H1 (cell line): Measurements from ENCODE around the gene SERINC5. TPM values are rescaled to one million over a fixed set of nuclear protein-coding genes. Genes with fewer than 3 reads are reported as not detected.

Source experiments
- CTCF ChIA-PET: fragments of 300-600 bp; sonication (Branson Sonifier 250); formaldehyde crosslinking; loops from one replicate; lab custom pipeline; 2021; ENCODE audit not compliant: partially characterized antibody; lab: Charles Lee
- POLR2A ChIA-PET: fragments of 300-600 bp; sonication (Branson Sonifier 250); formaldehyde crosslinking; loops from one replicate; lab custom pipeline; 2021; ENCODE audit warnings: inconsistent platforms; ENCODE audit not compliant: partially characterized antibody; lab: Charles Lee
- DNase-seq, 2 experiments: peaks; one replicate each; pipeline versions ENCODE4 v3.0.0 to v3.0.0-alpha.2; 2010 to 2022; ENCODE audit warnings: low spot score in 2 of 2, low read depth in 1 of 2, mixed read lengths in 1 of 2
- FAIRE-seq: peaks from 2 replicates; lab custom pipeline; 2011; peaks lifted over from hg19 to GRCh38; lab: Jason Lieb, UNC
- H2AFZ ChIP-seq: 2 replicates; pipeline ENCODE4 v1.8.1; 2012; ENCODE audit warnings: low read length, inconsistent platforms
- H2AK5ac ChIP-seq: 2 replicates; pipeline ENCODE4 v1.6.1; 2013; ENCODE audit warnings: low read depth, low read length
- H2BK120ac ChIP-seq: replicated peaks from 2 replicates; pipeline ENCODE3; 2013; ENCODE audit warnings: low read depth, low read length, inconsistent platforms
- H2BK12ac ChIP-seq: 2 replicates; pipeline ENCODE4 v1.6.1; 2013; ENCODE audit warnings: low read depth, low read length
- H2BK15ac ChIP-seq: 2 replicates; pipeline ENCODE4 v1.6.1; 2013; ENCODE audit warnings: low read length
- H2BK20ac ChIP-seq: 2 replicates; pipeline ENCODE4 v1.6.1; 2013; ENCODE audit warnings: low read length
- H2BK5ac ChIP-seq: 2 replicates; pipeline ENCODE4 v1.6.1; 2013; ENCODE audit warnings: low read depth, low read length
- H3K14ac ChIP-seq: 2 replicates; pipeline ENCODE4 v1.6.1; 2013; ENCODE audit warnings: inconsistent platforms; ENCODE audit not compliant: insufficient read length
- H3K18ac ChIP-seq: 2 replicates; pipeline ENCODE4 v1.6.1; 2013; ENCODE audit warnings: low read length; ENCODE audit errors: extremely low read depth
- H3K23ac ChIP-seq: 2 replicates; pipeline ENCODE4 v1.6.1; 2013; ENCODE audit warnings: inconsistent platforms; ENCODE audit not compliant: insufficient read length
- H3K23me2 ChIP-seq: 2 replicates; pipeline ENCODE4 v1.6.1; 2013; ENCODE audit warnings: low read depth, low read length
- H3K27ac ChIP-seq: 2 replicates; pipeline ENCODE4 v1.6.1; 2011; ENCODE audit warnings: low read depth, low read length, inconsistent platforms
- H3K27me3 ChIP-seq, 4 experiments: replicated peaks in 1 of 4; 1 replicate in 1 of 4; 2 replicates in 3 of 4; pipeline versions ENCODE4 v1.6.1 to v1.8.1; 2011 to 2013; ENCODE audit warnings: low read length in 3 of 4, mild to moderate bottlenecking in 3 of 4, inconsistent platforms in 2 of 4, mixed read lengths in 2 of 4, moderate library complexity in 1 of 4; ENCODE audit not compliant: control insufficient read depth in 3 of 4, insufficient read depth in 3 of 4; ENCODE audit errors: extremely low read depth in 1 of 4
- H3K36me3 ChIP-seq, 4 experiments: 2 replicates each; pipeline versions ENCODE4 v1.6.1 to v1.8.1; 2011 to 2013; ENCODE audit warnings: mild to moderate bottlenecking in 4 of 4, low read length in 3 of 4, moderate library complexity in 2 of 4, control low read depth in 1 of 4, inconsistent platforms in 1 of 4; ENCODE audit not compliant: insufficient read depth in 4 of 4, control insufficient read depth in 2 of 4
- H3K4ac ChIP-seq: replicated peaks from 2 replicates; pipeline ENCODE3; 2013; ENCODE audit warnings: low read length, low read depth, mixed read lengths, inconsistent platforms; ENCODE audit not compliant: insufficient read length
- H3K4me1 ChIP-seq, 4 experiments: replicated peaks in 1 of 4; 1 replicate in 1 of 4; 2 replicates in 3 of 4; pipeline versions ENCODE4 v1.6.1 to v1.8.1; 2011 to 2013; ENCODE audit warnings: low read length in 3 of 4, inconsistent platforms in 2 of 4, mixed read lengths in 1 of 4; ENCODE audit not compliant: insufficient read depth in 4 of 4, control insufficient read depth in 3 of 4
- H3K4me2 ChIP-seq, 2 experiments: 2 replicates each; pipeline versions ENCODE4 v1.6.1 to v1.8.1; 2011 to 2013; ENCODE audit warnings: low read depth in 2 of 2, low read length in 2 of 2, control low read depth in 1 of 2, inconsistent platforms in 1 of 2, mild to moderate bottlenecking in 1 of 2; ENCODE audit not compliant: insufficient read depth in 1 of 2
- H3K4me3 ChIP-seq, 4 experiments: fragments of 200-600, 300-600 bp in 1 of 4; sonication (generic), shearing (Covaris generic), sonication (Bioruptor Twin) in 1 of 4; 2 replicates each; pipeline versions ENCODE4 v1.5.1 to v1.8.1; 2011 to 2016; ENCODE audit warnings: low read length in 4 of 4, low read depth in 3 of 4, control low read depth in 2 of 4, inconsistent platforms in 2 of 4, mild to moderate bottlenecking in 2 of 4, mixed read lengths in 1 of 4, moderate library complexity in 1 of 4; ENCODE audit not compliant: insufficient read depth in 2 of 4; ENCODE audit errors: extremely low read depth in 1 of 4
- H3K56ac ChIP-seq: replicated peaks from 2 replicates; pipeline ENCODE3; 2013; ENCODE audit warnings: low read depth, mild to moderate bottlenecking, mixed read lengths, low read length, inconsistent platforms; ENCODE audit not compliant: insufficient read length
- H3K79me1 ChIP-seq: 2 replicates; pipeline ENCODE4 v1.6.1; 2013; ENCODE audit warnings: low read depth, low read length, control low read depth
- H3K79me2 ChIP-seq, 2 experiments: 2 replicates each; pipeline versions ENCODE4 v1.6.1 to v1.8.1; 2012 to 2013; ENCODE audit warnings: low read length in 2 of 2, mild to moderate bottlenecking in 2 of 2, inconsistent platforms in 1 of 2; ENCODE audit not compliant: insufficient read depth in 2 of 2, control insufficient read depth in 1 of 2
- H3K9ac ChIP-seq, 4 experiments: replicated peaks in 1 of 4; 1 replicate in 1 of 4; 2 replicates in 3 of 4; pipeline versions ENCODE4 v1.6.1 to v1.8.1; 2011 to 2013; ENCODE audit warnings: low read depth in 3 of 4, low read length in 3 of 4, control low read depth in 2 of 4, mild to moderate bottlenecking in 2 of 4, moderate library complexity in 2 of 4, inconsistent platforms in 1 of 4; ENCODE audit errors: extremely low read depth in 1 of 4
- H3K9me3 ChIP-seq, 2 experiments: 2 replicates each; pipeline versions ENCODE4 v1.6.1 to v1.8.1; 2012 to 2013; ENCODE audit warnings: mild to moderate bottlenecking in 2 of 2, moderate library complexity in 2 of 2, control low read depth in 1 of 2, inconsistent platforms in 1 of 2, low read depth in 1 of 2, low read length in 1 of 2, mixed read lengths in 1 of 2; ENCODE audit not compliant: insufficient read depth in 2 of 2
- H4K20me1 ChIP-seq, 2 experiments: replicated peaks in 1 of 2; 2 replicates each; pipeline versions ENCODE3 to v1.8.1; 2011 to 2013; ENCODE audit warnings: inconsistent platforms in 2 of 2, low read length in 2 of 2, mild to moderate bottlenecking in 1 of 2; ENCODE audit not compliant: insufficient read depth in 2 of 2, control insufficient read depth in 1 of 2
- H4K5ac ChIP-seq: 2 replicates; pipeline ENCODE4 v1.6.1; 2013; ENCODE audit warnings: low read length, low read depth, mixed read lengths, inconsistent platforms; ENCODE audit not compliant: insufficient read length
- H4K8ac ChIP-seq: 2 replicates; pipeline ENCODE4 v1.8.0; 2013; ENCODE audit warnings: mild to moderate bottlenecking, moderate library complexity, low read length, inconsistent platforms; ENCODE audit not compliant: insufficient read depth; ENCODE audit errors: extremely low read depth
- H4K91ac ChIP-seq: replicated peaks from 2 replicates; pipeline ENCODE3; 2013; ENCODE audit warnings: low read length, mixed read lengths, inconsistent platforms; ENCODE audit not compliant: insufficient read length
- CBX5 ChIP-seq: fragments of 300-800, 300-1000 bp; sonication (generic); IDR thresholded peaks from 2 replicates; pipeline ENCODE4 v1.7.1; 2016; ENCODE audit warnings: antibody characterized with exemption, low read length, low read depth
- RNF2 ChIP-seq: fragments of 200-900, 300-1000 bp; sonication (generic); IDR thresholded peaks from 2 replicates; pipeline ENCODE4 v1.7.1; 2016; ENCODE audit warnings: borderline replicate concordance, low read depth, mild to moderate bottlenecking, antibody characterized with exemption, low read length; ENCODE audit not compliant: poor library complexity, severe bottlenecking; ENCODE audit errors: missing control alignments
- WGBS, 2 experiments: shearing (Covaris generic) in 1 of 2; methylation state at CpG; one replicate each; pipeline versions ENCODE4 v1.1.6 to v1.1.7; 2013 to 2015; ENCODE audit warnings: low lambda C conversion rate in 2 of 2, mixed read lengths in 2 of 2, inconsistent platforms in 1 of 2, low coverage in 1 of 2, missing lambda C conversion rate in 1 of 2; ENCODE audit not compliant: insufficient replicate concordance in 2 of 2, insufficient coverage in 1 of 2, insufficient read length in 1 of 2; ENCODE audit errors: extremely low coverage in 1 of 2, missing lambda C conversion rate in 1 of 2; 5-methylcytosine and 5-hydroxymethylcytosine counted together
- polyA plus RNA-seq, 7 experiments: library from polyadenylated mRNA; depleted of rRNA in 3 of 7; stranded (reverse) in 5 of 7; unstranded in 2 of 7; fragments of >200 nt in 5 of 7; fragments of 200-250 nt in 2 of 7; gene quantifications; 1 replicate in 5 of 7; 2 replicates in 1 of 7; 4 replicates in 1 of 7; pipeline versions ENCODE4 v1.2.1 to v1.2.3, GENCODE V29; 2011 to 2013; ENCODE audit warnings: missing spikeins in 2 of 7, mixed read lengths in 2 of 7
- total RNA-seq: library from RNA; stranded (reverse); fragmentation: NEBNext Ultra II Directional; extraction: Animal tissue kit (Norgen Biotek cat#: 25700); gene quantifications from 2 replicates; pipeline ENCODE4 v1.2.1, GENCODE V29; 2021

Gene SERINC5
- total and polyA plus RNA-seq, 2 of the 8 experiments (the other 6 are each of a cell fraction or from before 2014, with no cell fraction given): 32.2 to 149 TPM

DNA sequence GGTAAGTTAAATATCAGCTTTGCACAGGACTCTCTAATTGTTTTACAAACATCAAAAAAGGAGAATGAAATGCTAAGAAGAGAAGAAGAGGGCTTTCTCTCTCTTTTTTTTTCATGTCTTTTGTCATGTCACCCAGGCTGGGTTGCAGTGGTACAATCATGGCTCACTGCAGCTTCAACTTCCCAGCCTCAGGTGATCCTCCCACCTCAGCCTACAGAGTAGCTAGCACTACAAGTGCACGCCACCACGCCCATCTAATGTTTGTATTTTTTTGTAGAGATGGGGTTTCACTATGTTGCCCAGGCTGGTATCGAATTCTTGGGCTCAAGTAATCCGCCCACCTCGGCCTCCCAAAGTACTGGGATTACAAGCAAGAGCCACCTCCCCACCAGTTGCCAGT, 18.6 kb downstream of the SERINC5 start:
- 98% methylated on average over 5 of the region's 5 CpGs; no CpG with 5 or more reads in 1 of the 2 experiments for WGBS, 2 experiments
- TF ChIP-seq RNF2: no peak
- TF ChIP-seq CBX5: no peak

More for the DNA sequence above, 18.6 kb downstream of the SERINC5 start:
- H4K91ac ChIP-seq: no peak overlapping the region
- H4K20me1 ChIP-seq: peaks cover 2 to 8% of the 10 kb centered on the region in 2 experiments
- no peak overlapping the region for H2BK15ac ChIP-seq
- ChIA-PET POLR2A (interaction anchor here (1.0 to 1.2 kb wide), 3 partner anchors 15 to 71 kb away, joined by 3 read pairs; no protein-coding TSS in a partner anchor), CTCF (interaction anchor here (0.7 kb wide), 1 partner anchor 142 kb away, joined by 4 read pairs; no protein-coding TSS in a partner anchor)
- peaks cover 2% of the 10 kb centered on the region; the same call in 1 of the 2 replicates for H3K79me1 ChIP-seq
- H3K4me1 ChIP-seq: peaks cover 2 to 21% (median 6%) of the 10 kb centered on the region in 4 experiments; a peak in 6 of 7 replicates
- H4K8ac ChIP-seq: no peak overlapping the region
- no peak overlapping the region for H2BK12ac ChIP-seq
- no peak overlapping the region for H4K5ac ChIP-seq
- DNase-seq (no peak), FAIRE-seq (no peak)
- no peaks in the 10 kb centered on the region for H3K27me3 ChIP-seq
- H3K36me3 ChIP-seq: peaks cover 0 to 10% (median 4%) of the 10 kb centered on the region in 4 experiments; a peak in 3 of 8 replicates
- H3K4ac ChIP-seq: no peak overlapping the region
- no peak overlapping the region for H3K4me3 ChIP-seq
- no peak overlapping the region for H3K18ac ChIP-seq
- H2AK5ac ChIP-seq: no peak overlapping the region
- no peak overlapping the region for H2BK120ac ChIP-seq
- no peak overlapping the region for H3K23ac ChIP-seq
- H3K9ac ChIP-seq: no peak overlapping the region
- no peak overlapping the region for H3K4me2 ChIP-seq
- H3K27ac ChIP-seq: no peak overlapping the region
- no peak overlapping the region for H3K14ac ChIP-seq
- H3K9me3 ChIP-seq: 0 out of 4 replicates have a peak, but pooled peaks cover 0 to 3% of the 10 kb centered on the region in 2 experiments
- no peak overlapping the region for H2BK20ac ChIP-seq
- no peak overlapping the region for H3K56ac ChIP-seq
- no peaks in the 10 kb centered on the region for H3K23me2 ChIP-seq
- no peak overlapping the region for H2BK5ac ChIP-seq
- H2AFZ ChIP-seq: no peak overlapping the region
- H3K79me2 ChIP-seq: peaks cover 22 to 97% of the 10 kb centered on the region in 2 experiments
